HG03039 (cell line): ENCODE measurements around the gene UBAC2.
A peak's percentile ranks its signal among the peaks of the same experiment; 100 is the strongest.

Source experiments
- ATAC-seq: cut with Tn5 transposase; IDR thresholded peaks from one replicate; pipeline ENCODE4 v1.9.1; 2021; ENCODE audit warnings: mild to moderate bottlenecking, moderate library complexity; ENCODE audit not compliant: unreplicated experiment

UBAC2 gene

DNA sequence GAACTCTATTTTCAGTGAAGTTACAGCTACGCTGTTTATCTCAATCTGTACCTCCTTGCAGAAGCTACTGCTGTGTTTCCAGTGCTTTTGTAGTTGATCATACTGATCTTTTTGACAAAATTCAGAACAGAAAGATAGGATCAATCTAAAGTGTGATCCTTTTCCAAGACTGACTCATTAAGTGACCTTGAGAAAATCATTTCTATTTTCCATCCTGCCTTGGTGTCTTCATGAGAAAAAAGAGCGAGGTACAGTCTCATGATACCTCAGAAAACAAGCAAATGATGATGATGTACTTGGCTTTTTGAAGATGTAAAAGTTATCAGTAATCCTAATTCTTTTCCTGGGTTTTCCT lies 152.6 kb downstream of the UBAC2 start:
- ATAC-seq, result no peak

DNA sequence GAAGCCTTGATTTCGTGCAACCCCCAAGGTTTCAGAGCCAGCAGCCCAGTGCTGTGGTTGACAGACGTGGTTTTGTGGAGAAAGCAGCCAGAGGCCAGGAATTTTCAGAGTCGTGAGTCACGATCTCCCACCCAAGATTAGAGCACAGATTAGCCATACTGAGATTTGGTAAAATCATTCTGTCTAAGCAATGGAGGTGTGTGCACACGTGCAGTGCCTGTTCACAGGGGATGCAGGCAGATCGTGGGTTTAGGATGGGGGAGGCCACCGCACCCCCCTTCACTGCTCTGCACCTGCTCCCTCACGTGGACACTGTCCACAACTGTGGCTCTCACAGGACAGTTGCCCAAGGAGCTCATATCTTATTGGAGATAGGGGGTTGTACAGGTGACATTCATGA lies 153.2 kb downstream of the UBAC2 start:
- no peak for ATAC-seq

- peak; percentile 27 for ATAC-seq
Observed at GRCh38 chr13:99354371-99354951, 153.8 kb downstream of the UBAC2 start.

- ATAC-seq, result no peak
Observed at GRCh38 chr13:99355267-99356011, 154.8 kb downstream of the UBAC2 start.

- ATAC-seq, result no peak
Observed at GRCh38 chr13:99356012-99356261, 155.3 kb downstream of the UBAC2 start.

GRCh38 chr13:99356262-99357091 lies 155.8 kb downstream of the UBAC2 start:
- peak; percentile 39 for ATAC-seq

- peak; percentile 38 for ATAC-seq
Observed at GRCh38 chr13:99357131-99357596, 156.5 kb downstream of the UBAC2 start.

- no peak for ATAC-seq
Observed at GRCh38 chr13:99357941-99358340, 157.3 kb downstream of the UBAC2 start.

DNA sequence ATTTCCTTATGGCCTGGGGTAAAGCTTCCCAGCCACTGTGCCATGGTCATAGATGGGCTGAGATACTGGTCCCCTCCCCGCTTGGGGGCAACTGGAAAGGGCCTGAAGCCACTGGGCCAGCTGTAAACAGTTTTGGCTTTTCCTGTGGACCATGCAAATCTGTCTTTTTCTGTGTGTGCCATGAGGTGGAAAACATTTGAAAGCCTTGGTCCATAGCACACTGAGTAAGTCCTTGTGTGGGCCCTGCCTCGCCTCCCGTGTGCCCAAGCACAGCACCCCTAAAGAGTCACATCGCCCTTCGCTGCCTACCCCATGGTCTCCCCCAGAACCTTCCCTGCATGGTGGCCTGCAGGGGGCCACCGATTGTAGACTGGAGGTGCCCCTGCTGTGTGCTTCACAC lies 158.9 kb downstream of the UBAC2 start:
- ATAC-seq, result no peak

- ATAC-seq, result no peak
Observed at GRCh38 chr13:99360696-99361095, 160.0 kb downstream of the UBAC2 start.

GRCh38 chr13:99361197-99361596 lies 160.5 kb downstream of the UBAC2 start:
- no peak for ATAC-seq

- no peak for ATAC-seq
Observed at GRCh38 chr13:99362362-99362761, 161.7 kb downstream of the UBAC2 start.

DNA sequence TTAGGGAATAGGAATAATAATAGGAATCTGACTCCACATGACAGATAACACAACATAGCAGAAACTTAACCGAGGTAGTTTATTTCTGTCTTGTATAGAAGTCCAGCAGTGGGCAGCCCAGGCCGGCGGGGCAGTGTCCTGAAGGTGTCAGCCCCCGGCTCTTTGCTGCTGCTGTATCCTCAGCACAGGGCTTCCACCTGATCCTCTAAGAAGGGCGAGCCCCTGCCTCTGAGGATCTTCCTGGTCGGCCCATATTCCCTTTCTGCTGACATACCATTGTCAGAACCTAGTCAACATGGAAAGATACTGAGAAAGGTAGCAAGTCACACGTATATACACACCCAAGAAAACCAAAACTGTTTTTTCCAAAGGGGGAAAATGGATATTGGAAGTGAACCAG lies 162.7 kb downstream of the UBAC2 start:
- ATAC-seq, result no peak

GRCh38 chr13:99363949-99364348 lies 163.3 kb downstream of the UBAC2 start:
- no peak for ATAC-seq

DNA sequence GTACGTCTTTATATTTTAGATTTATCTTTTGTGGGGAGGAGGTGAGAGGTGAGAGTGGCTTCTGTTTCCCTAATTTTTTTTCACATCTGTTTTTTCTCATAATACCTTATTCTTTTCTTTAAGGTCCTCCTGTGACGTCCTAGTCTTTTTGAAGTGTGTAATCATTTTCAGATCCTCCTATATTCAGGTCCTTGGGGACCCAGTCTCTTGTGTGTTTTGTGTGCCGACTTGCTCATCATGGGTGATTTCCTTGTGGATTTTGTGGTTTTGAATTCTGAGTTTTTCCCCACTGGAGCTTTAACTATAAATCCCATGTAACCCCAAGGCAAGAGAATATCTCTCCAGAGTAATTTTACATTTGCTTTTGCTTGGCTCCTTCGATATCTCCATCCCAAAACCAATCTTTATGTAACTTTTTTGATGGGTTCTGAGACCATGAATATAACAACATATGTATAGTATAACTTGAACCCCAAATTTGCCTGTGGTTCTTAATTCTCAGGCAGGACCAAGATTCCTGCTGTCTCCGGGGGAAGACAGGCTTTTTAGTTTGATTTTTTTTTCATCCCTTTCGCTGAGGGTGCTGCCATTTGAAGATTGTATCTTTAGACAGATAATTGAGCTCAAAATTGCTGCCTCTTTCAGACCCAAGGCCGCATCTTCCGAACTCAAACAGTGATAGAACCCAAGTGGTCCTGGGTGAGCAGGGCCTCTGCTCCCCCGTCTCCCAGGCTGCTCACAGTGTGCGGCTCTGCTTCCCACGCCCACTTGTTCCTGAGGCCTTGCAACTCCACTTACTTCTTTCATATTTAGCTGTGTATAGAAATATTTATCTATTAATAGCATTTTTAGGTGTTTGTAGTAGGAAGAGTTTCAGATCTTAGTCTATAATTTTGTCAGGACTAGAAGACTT lies 165.7 kb downstream of the UBAC2 start:
- no peak for ATAC-seq

GRCh38 chr13:99367106-99367616 lies 166.5 kb downstream of the UBAC2 start:
- no peak for ATAC-seq

- ATAC-seq, result no peak
Observed at GRCh38 chr13:99367663-99368448, 167.2 kb downstream of the UBAC2 start.

GRCh38 chr13:99370481-99371275 lies 170.0 kb downstream of the UBAC2 start:
- ATAC-seq, result no peak

GRCh38 chr13:99371956-99372355 lies 171.3 kb downstream of the UBAC2 start:
- no peak for ATAC-seq
